Fibroblast of skin of abdomen (primary cell): ENCODE measurements around the gene DHX15. TPM values are rescaled to one million over a fixed set of nuclear protein-coding genes. Genes with fewer than 3 reads are reported as not detected.

Source experiments
- DNase-seq: peaks from one replicate; pipeline ENCODE4 v3.0.0-alpha.2; 2013
- polyA plus RNA-seq, 2 experiments: library from polyadenylated mRNA; unstranded; fragments of 120-200 nt; gene quantifications; one replicate each; pipeline ENCODE4 v1.2.1, GENCODE V29; 2013; ENCODE audit not compliant: insufficient read length in 2 of 2

The DHX15 gene
- 104 TPM for polyA plus RNA-seq (2013, experiment 1 of 2; ENCODE audit: insufficient read length)
- polyA plus RNA-seq (2013, experiment 2 of 2; ENCODE audit: insufficient read length) = 101 TPM

DNA sequence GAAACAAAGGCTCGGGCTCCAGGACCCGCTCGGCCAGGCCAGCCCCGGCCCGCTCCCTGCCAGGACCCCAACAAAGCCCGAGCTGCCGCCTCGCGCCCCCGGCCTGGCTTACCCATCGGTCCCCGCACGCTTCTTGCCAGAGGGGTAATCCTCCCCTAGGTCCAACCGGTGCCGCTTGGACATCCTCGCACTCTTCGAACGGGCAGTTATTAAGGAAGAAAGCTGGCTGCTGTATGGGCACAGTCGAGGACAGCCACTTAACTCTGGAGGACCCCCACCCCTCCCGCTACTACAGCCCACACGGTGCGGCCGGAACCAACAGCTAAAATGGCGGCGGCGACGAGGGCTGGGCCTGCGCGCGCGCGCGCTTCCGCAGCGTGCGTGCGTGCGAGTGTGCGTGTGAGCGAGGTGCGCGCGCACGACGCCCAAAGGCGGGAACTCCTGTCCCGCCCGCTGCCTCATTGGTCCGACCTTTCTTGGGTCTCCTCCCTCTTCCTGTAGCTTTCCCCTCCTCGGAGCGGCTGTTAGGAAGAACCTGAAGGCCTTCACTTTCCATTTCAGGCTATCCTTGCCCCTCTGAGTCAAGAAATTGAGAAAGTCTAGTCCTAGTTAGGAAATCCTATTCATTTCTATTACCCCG, at the start of gene DHX15:
Gene DHX15 (minus strand): TSS at position 344 of the 640 bp plus-strand sequence. CDS start 161 bp downstream, at position 183.
- DNase-seq = peak; percentile 97

DNA sequence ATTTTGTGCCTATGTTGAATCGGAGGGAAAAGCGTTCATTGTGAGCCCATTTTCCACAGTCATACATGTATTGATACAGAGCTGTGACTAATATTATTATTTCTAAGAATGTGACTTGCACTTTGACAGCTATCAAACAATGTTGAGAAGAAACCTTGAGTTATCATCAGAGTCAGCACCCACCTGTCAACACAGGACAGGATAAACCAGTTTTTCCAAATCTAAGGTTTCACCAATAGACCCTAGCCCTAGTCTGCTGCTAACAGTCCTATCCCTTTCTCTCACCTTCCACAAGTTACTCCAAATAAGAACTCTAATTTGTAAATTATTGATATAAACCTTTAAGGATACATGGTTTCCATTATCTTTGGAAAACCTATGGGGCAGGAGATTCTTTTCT, 47.7 kb upstream of the DHX15 start:
- no peak for DNase-seq

DNA sequence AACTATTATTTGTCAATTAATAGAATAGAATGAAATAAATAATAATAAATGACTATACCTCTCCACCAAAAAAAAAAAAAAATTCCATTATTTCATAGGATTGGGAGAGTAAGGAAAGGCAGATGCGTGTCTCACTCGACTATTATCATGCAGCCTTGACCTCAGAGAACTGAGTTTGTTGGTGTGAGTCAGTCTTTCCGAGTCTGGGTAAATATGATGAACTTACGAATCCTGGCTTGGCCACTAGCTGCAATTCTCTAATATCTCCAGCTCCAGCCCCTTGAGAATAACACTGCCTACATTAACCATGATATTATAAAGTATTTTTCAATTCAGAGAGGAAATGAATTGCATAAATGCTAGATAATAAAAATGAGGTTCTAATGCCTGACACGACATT, 46.6 kb upstream of the DHX15 start:
- DNase-seq = peak; percentile 18

DNA sequence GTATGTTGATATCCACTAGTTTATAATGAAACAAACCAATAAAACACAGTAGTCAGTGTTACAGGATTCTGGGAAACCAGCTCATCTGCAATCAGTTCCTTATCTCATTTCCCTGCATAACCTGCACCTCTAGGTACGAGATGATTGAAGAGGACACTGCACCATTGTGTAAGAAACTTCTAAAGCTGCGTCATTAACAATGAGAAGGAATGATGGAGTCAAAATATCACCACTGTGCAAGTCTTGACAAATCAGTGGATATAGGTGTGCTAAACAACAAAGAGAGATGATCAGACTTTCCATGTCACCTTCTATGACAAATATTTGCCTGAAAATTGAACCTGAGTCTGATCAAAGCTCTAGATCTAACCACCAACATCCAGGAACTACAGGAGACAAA, 40.7 kb upstream of the DHX15 start:
- DNase-seq = no peak

DNA sequence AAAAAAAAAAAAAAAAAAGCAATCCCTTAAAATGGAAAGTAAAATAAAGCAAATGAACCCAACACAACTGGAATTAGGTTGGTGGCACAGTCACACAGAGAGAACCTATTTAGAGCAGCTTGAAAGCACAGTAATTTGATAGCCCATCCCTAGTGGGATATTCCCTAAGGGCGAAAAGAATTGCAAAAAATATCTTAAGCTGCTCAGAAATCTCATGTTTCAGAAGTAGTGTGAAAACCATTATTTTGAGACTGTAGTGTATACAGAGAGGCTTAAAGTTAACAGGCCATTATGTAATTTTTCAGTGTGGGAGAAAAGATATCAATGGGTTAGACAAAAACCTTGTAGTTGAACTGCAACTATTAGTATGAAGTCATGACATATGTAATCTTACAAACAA, 40.0 kb upstream of the DHX15 start:
- no peak for DNase-seq

DNA sequence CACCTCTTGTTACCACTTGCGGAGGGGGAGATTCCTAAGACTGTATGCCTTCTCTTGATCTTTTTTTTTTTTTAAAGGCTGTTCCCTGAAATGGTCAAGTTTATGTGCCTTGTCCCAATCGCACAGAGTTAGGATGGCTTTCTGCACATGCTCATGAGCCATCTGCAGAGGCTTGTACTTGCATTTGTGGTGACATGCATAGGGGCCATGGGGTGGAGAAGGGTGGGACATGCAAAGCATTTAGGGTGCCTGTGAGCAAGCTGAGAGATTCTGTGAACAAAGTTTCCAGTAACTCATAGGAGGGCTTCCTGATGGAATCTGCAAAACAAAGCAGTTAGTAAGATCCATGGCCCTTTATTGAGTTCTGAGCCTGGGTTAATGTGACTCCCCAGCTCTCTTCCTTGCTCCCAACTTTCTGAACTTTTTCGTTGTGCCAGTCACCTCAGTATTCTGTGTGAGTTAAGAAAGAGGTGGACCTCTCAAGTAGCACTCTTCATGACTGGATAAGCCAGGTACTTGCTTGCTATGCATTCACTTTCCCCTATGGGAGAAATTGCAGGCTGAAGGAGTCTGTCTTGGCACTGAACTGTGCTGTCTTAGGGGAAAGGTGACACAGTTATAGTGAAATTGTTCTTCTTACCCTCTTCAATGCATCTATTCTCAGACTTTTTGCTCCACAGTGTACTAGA, 37.9 kb upstream of the DHX15 start:
- no peak for DNase-seq

DNA sequence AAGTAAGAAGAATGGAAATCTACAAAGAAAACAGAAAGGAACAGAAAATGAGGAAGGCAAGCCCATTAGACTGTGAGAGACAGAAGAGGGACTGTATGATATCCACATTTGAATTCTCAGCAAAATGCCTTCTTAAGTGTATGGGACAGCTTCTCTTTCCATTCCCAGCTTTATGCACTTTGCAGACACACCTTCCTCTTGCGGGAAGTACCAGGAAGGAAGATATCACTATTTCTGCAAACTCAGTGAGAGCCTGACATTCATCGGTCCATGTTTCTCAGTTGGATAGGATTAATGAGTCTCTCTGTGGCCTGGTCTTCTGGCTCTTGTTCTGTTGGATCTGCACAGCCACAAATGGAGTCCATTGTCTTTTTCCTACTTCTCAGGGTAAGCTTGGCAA, 31.6 kb upstream of the DHX15 start:
- DNase-seq = no peak

DNA sequence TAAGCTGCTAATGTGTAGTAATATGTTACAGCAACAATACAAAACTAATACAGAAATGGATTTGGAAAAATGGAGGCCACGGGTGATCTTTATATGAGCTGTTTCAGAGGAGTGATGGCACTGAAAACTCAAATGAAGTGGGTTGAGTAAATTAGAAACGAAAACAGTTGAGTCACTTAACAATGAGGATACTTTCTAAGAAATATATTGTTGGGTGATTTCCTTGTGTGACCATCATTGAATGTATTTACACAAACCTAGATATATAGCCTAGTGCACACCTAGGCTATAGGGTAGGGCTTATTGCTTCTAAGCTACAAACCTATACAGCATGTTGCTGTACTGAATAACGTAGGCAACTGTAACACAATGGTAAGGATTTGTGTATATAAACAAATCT, 30.5 kb upstream of the DHX15 start:
- no peak for DNase-seq

DNA sequence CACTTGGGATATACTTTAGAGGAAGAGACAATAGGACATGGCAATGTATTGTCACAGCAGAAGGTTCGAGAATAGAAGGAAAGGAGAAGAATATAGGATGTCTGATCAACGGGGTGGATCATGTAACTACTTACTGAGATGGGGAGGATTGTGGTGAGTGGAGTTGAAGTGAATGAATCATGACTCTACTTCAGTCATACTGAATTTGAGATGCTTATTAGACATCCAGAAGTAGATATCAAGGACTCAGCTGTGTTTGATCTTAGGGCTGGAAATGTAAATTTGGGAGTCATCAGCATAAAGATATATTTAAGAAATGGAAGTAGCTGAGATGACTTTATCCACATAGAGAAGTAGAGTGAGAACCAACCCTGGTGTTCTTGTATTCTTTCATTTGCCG, 29.1 kb upstream of the DHX15 start:
- no peak for DNase-seq

DNA sequence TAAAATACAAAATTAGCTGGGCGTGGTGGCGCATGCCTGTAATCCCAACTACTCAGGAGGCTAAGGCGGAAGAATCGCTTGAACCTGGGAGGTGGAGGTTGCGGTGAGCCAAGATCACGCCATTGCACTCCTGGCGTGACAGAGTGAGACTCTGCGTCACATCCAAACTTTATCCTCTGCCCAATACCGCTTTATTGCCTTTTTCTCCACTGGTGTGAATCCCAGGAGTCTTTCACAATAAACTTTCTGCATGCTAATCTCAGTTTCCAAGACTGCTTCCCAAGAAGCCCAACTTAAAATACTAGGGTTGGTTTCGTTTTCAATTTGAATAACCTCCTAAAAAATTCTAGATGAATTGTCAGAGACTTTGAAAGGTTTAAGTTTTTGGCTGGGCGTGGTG, 27.2 kb upstream of the DHX15 start:
- DNase-seq = no peak

DNA sequence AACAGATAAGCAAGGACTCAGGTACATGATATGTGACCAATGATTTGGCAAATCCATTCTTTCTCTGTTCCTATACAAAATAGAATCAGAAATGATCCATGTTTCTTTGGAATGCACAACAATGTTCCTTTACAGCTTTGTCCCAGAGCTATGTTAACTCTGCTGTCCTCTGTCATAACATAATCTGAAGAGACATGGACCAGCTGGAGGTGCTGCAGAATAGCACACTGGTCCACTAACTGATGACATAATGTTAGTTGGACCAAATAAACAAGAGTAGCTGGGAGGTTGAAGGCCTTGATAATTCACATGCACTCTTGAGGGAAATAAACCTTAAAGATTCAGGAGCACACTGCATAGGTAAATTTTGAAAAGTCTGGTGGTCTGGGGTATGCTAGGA, 23.0 kb upstream of the DHX15 start:
- no peak for DNase-seq

DNA sequence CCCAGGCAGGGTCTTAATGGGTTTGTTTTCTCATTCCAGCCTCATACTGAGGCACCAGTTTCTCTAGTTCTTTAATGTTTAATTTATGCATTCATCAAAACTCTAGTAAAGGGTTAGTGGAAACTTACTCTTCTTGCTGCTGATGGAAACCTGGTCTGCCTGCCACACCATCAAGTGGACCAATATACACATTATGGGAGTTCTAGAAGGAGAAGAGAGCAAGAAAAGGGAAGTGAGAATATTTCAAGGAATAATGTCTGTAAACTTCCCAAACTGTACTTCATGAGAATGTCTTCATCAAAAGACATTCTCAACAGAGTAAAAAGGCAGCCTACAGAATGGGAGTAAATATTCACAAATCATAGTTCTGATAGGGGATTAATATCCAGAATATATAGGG, 20.9 kb upstream of the DHX15 start:
- no peak for DNase-seq

DNA sequence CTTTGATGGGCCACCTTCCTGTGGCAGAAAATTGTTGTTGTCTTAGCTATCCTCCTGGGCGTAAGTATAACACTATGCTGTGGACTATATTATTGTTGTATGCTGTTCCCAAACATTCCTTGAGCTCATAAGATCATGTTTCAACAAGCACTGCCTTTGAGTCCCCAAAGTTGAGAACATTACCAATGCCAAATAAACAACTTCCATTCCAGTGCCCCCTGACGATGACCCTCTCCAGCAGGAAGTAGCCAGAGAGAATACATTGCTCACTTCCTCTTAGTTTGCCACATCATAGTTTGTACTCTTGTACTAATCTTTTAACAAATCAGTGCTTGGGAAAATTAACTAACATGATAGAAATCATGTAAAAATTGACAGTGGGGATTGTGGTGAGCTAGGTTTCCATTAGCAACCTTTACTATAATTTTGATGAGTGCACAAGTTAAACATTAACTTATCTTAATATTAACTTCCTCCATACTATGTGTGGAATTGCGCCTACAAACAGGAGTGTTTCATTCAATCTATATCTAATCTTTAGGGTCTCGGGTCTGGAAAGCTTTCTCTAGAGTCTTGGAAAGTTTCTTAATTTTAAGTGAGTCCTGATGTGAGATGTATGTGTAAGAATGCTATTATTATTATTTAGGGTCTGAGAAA, 20.3 kb upstream of the DHX15 start:
- DNase-seq = no peak

DNA sequence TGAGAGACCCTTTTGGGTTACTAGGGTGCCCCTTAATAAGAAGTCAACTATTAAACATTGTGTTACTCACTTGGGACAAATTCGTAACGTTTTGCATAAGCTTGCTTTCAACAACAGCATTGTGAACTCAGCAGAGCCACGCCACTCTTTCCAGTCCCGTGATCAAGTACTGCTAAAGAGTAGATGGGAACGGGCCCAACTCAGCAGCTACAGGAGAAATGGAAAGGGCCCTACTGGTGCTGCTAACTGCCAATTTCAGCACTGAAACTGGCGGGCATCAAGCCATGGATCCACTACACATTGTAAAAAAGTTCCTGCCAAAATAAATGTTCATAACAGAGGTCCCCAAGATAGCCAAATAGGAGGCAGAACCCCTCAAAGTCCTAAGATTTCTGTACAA, 19.0 kb upstream of the DHX15 start:
- no peak for DNase-seq

DNA sequence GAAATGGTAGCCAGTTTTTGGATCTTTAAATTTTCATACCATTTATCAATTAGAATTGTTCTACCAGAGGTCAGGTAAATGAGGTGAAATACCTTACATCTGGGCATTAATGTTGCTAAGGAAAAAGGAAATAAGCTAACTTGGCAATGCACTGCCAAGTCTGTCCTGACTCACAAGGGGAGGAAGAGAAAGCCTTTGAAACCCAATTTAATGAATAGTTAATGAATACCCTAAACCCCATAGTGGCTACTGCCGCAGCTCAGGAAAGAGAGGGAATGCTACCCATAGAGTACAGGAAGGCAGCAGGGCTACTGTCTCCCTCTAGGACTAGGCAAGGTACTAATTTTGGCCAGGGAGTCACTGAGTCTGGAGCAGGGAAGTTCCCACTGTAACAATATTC, 16.8 kb upstream of the DHX15 start:
- DNase-seq = no peak

DNA sequence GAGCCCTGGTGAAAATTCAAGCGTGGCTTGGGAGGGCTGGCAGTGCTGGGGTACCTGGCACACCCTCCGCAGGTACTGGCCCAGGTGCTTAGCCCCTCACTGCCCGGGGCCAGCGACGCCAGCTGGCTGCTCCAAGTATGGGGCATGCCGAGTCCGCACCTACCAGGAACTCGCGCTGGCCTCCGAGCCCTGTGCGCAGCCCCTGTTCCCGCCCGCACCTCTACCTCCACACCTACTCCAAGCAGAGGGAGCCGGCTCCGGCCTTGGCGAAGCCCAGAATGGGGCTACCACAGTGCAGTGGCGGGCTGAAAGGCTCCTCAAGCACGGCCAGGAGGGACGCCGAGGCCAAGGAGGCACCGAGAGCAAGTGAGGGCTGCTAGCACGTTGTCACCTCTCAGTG, 14.9 kb upstream of the DHX15 start:
- DNase-seq = no peak

DNA sequence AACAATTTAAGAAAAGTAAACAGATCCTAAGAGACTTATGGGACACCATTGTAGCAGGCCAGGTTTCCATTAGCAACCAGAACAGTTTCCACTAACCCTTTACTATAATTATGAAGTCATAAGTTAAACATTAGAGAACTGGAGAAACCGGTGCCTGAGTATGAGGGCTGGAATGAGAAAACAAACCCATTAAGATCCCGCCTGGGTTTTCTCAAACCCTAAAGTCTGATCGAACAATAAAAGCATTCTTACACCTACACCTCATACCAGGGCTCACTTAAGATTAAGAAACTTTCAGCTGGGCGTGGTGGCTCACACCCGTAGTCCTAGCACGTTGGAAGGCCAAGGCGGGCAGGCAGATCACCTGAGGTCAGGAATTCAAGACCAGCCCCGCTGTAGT, 13.7 kb upstream of the DHX15 start:
- no peak for DNase-seq

DNA sequence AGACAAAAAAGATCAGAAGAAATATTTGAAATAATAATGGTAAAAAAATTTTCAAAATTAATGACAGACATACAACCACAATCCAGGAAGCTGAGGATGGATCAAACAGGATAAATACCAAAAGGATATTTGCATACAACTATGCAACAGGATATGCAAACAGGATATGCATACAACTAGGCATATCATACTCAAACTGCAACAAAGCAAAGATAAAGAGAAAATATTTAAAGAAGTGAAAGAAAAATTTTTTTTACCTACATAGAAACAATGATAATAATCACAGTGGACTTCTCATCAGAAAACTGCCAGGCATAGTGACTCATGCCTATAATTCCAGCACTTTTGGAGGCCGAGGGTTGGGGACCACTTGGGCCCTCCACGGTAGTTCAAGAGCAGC, 11.3 kb upstream of the DHX15 start:
- DNase-seq = no peak

DNA sequence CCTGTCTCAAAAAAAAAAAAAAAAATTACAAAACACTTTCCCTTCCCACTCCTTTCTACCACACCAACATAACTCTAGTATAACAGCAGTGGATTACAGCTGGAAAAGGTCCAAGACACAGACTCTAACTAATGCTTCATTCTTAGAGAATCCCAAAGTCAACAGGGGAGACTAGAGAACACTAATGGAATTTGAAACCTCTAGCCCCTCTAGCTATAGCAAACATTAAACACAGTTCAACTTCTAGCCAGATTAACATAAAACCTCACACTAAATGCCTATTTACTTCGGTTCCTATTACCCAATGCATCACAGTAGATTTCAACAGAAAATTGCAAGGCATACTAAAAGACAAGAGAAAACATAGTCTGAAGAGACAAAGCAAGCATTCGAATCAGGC, 10.5 kb upstream of the DHX15 start:
- peak; percentile 44 for DNase-seq

DNA sequence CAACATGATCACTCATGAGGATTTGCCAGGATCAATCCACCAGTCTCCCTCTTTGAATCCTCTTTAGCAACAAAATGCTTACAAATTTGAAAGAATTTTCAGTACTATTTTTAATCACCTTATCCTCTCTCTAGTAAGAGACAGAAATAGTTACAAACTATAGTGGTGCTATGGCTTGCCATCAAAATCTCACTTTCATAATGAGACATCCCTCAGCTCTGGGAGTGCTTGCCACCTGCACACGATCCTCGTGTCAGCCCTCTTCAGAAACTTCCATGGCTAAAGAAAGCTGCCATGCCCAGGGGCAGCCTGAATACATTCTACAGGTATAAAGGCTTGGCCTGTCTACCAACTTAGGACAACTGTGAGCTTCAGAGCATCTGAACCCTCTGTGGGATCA, 5.1 kb upstream of the DHX15 start:
- no peak for DNase-seq

DNA sequence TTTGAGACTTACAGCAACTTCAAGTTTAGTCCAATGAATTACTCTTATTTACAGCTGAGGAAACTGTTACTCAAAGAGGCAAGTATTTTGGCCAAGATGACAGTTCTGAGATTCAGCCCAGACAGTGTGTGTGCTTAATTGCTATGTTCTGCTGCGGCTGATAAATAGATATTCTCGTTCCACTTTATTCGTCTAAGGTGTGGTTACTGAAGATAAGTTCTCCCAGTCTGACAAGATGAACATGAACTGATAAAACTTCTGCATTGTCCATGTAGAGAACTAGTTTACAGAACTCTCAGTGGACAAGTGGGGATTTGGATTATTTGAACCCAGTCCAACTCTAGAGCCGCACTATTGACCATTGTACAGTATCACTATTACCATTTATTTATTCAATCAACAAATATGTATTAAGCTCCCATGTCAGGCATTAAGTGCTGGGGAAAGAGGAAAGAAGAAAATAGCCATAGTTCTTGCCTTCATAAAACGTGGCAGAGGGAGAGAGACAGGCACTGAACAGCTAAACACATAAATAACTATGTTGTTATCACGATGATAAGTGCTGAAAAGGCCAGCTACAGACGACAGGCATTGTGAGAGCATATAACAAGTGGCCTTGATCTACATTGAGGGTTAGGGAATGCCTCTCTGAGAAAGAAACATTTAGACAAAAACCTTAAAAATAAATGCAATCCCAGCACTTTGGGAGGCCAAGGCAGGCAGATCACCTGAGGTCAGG, 4.0 kb upstream of the DHX15 start:
- no peak for DNase-seq

DNA sequence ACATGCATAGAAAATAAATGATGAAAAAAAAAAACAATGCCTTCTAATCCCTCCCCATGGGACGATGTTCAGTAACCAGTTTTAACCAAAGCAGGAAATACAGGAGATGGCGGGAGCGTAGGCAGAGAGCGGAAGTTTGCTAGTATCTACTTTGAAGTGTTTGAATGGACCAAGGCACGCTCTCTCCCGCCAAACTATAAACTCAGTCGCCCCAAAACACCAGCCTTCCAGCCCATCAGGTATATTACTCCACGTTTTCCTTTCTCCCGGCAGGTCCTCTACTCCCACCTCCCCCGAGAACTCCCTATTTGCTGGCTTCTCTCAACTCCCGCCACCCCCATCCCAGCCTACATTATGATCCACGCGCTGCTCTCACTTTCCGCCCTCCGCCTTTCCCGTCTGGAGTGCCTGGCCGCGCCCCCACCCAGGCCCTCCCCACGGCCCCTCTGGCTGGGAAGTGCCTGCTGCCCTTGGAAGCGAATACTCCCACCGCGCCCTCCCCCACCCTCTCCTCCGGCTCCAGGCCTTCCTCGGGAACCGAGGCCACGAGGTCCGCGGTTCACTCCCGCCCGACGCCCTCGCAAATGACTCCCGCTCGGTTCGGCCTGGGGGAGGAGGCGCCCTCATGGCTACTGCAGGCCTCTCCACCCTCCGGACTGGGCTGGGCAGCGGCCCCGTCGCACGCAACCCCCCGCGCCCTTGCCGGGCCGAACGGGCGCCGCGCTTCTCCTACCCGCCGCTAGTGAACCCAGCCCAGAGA, 723 bp downstream of the DHX15 start:
- peak; percentile 46 for DNase-seq
